ENCODE data around the gene SPATA24. TPM values are rescaled to one million over a fixed set of nuclear protein-coding genes. Genes with fewer than 3 reads are reported as not detected.

SPATA24 gene
- total RNA-seq, 1 donor from 2014 or later, result 6.4 TPM

GRCh38 chr5:139384591-139385051, 19.3 kb downstream of the SPATA24 start:
- intact Hi-C loops (cut with micrococcal nuclease), result loop anchor here (1.0 to 2.0 kb wide), 2 partner anchors 42 to 90 kb away; no protein-coding TSS in a partner anchor

DNA sequence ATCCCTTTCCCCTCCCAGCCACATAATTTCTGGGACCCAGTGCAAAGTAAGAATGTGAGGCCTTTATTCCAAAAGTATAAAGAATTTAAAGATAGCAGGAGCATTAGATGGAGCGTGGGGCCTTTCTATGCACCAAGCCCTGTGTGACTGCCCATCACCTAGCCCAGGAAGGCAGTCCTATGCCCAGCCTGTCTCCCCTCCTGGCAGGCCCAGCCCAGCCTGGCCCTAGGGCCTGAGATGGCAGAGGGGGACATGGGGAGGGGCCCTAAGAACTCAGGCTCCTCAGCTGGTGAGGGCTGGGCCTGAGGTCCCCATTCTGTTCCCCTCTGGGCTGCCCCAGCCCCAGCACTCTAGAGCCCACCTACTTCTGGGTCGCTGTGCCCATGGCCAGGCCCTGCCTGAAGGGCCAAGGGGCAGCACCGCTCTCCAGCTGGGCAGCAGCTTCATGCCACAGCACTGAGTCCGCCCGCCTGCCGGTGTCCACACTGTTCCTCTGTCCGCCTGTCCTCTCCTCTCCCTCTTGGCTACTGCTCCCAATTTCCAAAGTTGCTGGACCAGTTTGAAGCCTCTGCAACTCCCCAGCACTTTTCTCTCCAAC, 19.8 kb downstream of the SPATA24 start:
- intact Hi-C loops (cut with micrococcal nuclease), result loop anchor here (2.0 kb wide), 1 partner anchor 89 kb away; no protein-coding TSS in a partner anchor

DNA sequence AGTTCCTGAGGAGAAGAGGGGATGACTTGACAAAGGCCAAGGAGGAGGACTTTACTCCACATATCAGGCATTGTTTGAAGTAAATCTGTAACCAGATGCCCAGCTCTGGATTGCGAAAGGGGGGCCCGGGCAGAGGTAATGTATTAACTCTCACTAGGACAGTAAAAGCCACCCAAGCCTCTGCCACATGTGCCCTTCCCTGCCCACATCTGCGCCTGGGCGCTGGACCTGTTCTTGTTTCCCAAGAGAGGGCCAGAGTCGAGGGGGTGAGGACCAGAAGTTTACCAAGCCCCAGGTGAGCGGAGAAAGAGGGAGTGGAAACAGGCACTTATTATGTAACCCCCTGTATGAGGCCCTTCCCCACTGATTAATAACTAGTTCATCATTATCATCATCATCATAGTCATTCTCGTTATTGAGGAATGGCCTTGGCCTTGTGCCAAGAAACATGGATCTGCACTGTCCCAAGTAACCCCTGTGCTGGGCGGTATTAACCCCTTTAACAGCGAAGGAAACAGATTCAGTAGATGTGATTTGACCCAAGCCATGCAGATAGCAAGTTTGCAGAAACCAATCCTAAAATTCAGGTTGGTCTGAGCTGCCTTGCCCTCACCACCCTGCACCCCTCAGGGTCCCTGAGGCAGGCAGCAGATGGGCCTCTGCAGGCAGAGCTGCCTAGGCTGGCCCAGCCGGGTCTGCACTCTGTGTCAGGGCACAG, 20.5 kb downstream of the SPATA24 start, which contains the start of gene SLC23A1:
Gene SLC23A1 (minus strand): TSS at position 23 of the 718 bp plus-strand sequence. CDS start 44 bp downstream, outside the sequence.
- intact Hi-C loops (cut with micrococcal nuclease), result no loop called here

DNA sequence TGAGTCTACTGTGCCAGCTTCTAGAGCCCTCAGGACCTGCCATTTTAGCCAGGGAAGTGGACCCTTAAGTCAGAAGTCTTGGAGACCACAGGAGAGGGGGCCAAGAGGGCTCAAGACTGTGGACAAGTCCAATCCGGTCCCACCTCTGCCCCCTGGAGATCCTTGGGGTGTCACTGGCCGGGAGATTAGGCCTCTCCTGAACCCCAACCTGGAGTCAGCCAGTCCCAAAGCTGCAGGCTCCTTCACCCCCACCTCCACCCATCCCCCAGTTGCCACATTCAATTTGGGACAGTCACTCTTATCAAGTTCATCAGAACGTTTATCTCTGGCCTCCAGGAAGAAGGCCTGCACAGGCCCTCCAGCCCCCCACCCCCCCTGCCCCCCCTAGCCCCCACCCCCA, 21.1 kb downstream of the SPATA24 start:
- intact Hi-C loops (cut with micrococcal nuclease), result no loop called here

DNA sequence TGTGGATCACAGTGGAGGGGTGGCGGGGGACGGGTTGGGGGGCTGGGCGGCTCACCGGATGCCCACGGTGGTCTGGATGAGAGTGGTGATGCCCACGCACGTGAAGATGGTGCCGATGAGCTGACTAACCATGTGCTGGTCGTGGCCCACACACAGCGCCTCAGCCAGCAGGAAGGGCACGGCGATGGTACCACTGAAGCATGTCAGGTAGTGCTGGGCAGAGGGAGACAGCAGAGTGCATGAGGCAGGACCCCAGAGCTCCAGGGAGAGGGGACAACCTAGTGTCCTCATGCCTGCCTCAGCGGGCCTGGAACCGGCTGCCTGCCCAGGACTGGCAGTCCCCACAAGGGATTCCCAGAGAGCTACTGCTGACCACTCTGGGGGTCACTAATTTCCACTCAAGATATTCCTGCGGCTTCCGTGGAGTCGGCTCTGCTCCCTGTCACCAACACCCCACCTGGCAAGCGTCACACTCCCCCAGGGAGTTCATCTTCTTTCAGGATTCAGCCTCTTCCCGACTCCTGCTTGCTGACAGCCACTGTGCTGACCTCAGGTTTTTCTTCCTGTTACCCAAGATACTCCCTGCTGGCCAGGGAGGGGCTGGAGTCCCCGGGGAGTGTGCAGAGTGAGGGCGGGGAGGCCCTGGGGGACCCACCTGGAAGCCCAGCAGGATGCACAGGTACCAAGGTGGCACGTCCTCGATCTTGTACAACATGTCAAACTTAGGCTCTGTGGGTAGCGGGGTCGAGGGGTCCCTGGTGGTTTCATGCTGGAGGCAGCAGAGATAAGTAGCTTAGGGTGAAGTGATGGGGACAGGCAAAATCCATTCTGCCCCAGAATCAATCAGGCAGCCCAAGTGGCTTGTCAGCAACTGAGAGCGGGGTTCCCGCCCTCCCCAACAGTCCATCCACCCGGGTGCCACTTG, 21.8 kb downstream of the SPATA24 start:
- intact Hi-C loops (cut with micrococcal nuclease), result no loop called here

DNA sequence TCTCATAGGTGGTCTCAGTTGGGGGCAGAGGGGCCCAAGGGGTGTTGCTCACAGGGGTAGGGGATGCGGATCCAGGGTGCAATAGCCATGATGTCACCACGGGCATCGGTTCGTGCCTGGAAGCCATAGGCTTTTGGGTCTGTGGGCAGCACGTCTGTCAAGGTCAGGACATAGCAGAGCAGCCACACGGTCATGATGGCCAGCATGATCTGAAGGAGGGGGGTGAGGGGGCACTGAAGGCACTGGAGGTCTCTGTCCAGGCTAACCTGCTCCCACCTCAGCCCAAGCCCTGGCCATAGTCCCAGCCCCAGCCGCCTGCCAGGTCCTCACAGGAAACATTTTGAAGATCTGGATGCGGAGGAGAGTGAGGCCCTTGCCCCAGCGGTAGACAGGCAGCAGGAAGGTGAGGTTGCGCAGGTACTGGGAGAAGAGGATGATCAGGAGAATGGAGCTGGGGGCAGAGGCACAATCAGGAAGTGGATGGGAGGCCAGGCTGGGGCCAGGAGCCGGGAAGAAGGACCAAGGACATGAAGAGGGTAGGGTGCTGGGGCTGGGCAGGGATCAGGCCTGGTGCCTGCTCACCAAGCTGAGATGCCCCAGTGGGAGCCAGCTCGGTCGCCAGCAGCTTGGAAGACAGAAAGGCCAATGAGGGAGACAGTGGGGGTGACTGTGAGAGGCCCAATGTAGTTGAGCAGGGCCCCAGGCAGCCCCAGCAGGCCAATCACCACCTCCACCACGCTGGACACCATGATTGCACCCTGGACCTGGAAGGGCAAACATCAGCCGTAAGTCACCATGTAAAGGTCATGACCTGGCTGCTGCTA, 24.1 kb downstream of the SPATA24 start:
- intact Hi-C loops (cut with micrococcal nuclease), result no loop called here

DNA sequence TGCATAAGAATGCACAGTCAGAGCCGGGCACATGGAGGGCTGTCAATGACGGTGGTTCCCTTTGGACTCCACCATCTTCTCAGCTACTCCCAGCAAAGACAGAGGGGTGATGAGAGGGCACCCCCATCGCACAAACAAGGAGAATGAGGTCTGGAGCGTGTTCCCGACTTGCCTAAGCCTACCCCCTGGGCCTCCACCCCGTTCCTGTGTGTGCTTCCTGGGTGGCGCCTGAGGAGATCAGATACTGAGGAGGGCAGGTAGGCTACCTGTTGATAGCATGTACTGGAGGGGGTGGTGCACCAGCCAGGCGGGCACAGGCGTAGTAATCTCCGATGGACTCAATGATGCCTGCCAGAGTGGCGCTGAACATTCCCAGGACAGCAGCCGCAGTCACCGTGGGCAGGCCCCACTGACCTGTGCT, 24.9 kb downstream of the SPATA24 start:
- intact Hi-C loops (cut with micrococcal nuclease), result no loop called here

DNA sequence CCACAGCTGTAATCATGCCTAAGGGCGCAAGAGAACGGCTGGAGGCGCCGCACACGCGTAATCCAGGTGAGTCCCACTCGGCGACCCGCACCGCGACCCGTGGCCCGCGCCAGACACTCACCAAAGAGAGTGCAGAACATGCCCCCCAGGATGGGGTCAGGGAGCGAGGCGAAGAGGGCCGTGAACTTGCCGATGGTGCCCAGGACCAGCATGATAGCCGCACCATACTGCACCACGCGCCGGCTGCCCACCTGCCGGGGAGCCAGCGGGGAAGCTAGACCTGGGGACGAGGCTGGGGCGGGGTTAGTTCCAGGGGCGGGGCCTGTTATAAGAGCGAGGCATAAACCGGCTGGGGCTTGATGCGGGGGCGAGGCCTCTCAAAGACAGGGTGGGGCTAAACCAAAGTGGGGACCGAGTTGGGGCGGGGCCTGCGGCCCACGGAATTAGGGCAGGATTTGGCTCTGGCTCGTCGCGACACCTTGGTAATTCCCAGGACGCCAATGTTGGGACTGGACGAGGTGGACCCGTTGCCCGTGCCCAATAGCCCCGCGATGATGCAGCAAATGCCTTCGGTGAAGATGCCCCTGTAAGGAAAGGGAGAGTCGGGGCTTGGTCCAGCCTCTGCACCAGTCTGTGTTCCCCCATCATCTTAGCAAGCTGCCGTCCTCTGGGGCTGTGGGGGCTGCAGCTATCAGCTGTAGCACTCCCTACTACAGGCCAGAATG, 25.6 kb downstream of the SPATA24 start:
- intact Hi-C loops (cut with micrococcal nuclease), result no loop called here

GRCh38 chr5:139377226-139377625, 26.7 kb downstream of the SPATA24 start:
- intact Hi-C loops (cut with micrococcal nuclease), result no loop called here

- intact Hi-C loops (cut with micrococcal nuclease), result no loop called here
These were observed 27.5 kb downstream of the SPATA24 start for GRCh38 chr5:139376364-139376763.

DNA sequence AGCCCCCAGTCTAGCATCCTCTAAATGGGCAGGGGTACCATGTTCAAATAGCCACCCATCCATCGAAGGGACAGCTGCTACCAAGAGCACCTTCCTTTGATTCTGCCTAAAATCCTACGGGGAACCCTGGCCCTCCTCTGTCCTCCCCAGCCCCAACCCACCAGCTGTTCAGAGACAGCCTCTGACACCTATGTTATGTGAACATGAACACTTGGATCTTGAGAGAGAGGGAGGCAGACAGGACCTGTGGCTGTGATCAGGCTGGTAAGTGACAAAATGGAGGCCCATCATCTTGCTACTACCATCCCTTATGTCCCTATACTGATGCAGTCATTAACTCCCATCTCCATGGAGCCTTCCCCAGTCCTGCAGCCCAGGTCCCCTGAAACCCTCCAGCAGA, 29.0 kb downstream of the SPATA24 start:
- intact Hi-C loops (cut with micrococcal nuclease), result no loop called here

- intact Hi-C loops (cut with micrococcal nuclease), result no loop called here
These were observed 32.1 kb downstream of the SPATA24 start for GRCh38 chr5:139371482-139372435.

- intact Hi-C loops (cut with micrococcal nuclease), result no loop called here
These were observed 34.7 kb downstream of the SPATA24 start for GRCh38 chr5:139369181-139369580.

GRCh38 chr5:139368613-139369012, 35.3 kb downstream of the SPATA24 start:
- intact Hi-C loops (cut with micrococcal nuclease), result no loop called here

DNA sequence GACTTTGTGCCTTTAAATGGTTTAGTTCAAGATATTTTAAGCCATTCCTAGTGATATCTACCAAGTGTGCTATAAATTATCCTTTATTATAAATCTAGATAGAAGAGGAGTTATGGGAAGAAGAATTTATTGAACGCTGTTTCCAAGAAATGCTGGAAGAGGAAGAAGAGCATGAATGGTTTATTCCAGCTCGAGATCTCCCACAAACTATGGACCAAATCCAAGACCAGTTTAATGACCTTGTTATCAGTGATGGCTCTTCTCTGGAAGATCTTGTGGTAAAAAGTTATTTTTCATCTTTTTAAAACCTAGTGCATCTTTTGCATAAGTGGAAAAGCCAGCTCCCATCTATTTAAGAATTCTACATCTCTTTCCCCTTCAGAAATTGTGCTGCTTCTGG, 39.4 kb downstream of the SPATA24 start:
- intact Hi-C loops (cut with micrococcal nuclease), result no loop called here

DNA sequence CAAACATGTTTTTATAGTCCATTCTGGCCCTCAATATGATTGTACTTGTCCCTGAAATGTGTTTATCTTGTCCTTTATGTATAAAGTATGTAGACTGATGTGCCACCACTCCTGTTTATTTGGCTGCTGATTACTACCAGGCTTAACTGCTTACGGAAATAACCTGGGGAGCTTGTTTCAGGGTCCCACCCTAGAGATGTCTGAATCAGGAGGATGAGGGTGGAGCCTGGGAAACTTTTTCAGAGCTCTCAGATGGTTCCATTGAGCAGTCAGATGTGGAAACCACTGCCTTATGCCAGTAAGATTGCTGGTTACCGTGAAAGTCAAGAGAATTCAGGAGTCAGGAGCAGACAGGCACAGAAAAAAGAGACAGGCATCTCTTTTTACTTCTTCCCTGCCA, 40.0 kb downstream of the SPATA24 start:
- intact Hi-C loops (cut with micrococcal nuclease), result loop anchor here (2.0 kb wide), 1 partner anchor 29 kb away; no protein-coding TSS in a partner anchor

GRCh38 chr5:139361835-139362429, 42.0 kb downstream of the SPATA24 start:
- intact Hi-C loops (cut with micrococcal nuclease), result loop anchor here (2.0 kb wide), 1 partner anchor 31 kb away; no protein-coding TSS in a partner anchor

GRCh38 chr5:139360384-139360783, 43.5 kb downstream of the SPATA24 start:
- intact Hi-C loops (cut with micrococcal nuclease), result no loop called here

Data from T-helper 1 cell treated with Interleukin-12 subunit alpha and Interleukin-12 subunit beta and Interleukin-4 antibody, amounts not matched to agents 30 ng/mL and 1 ng/mL, for 36 hours (primary cell).